Pancreas (tissue), 10 donors: ENCODE results near the gene CTSL. TPM values are rescaled to one million over a fixed set of nuclear protein-coding genes. Genes with fewer than 3 reads are reported as not detected.

Source experiments
- ATAC-seq, 4 donors: fragments of 200-7000 bp; cut with Tn5 transposase; one replicate each; pipeline versions ENCODE4 v1.8.0 to v1.9.1; 2020; ENCODE audit warnings: mild to moderate bottlenecking in 4 of 4, moderate library complexity in 4 of 4
- DNase-seq, 6 donors: peaks; one replicate each; pipeline ENCODE4 v3.0.0-alpha.2; 2020
- FAIRE-seq: peaks from 2 replicates; lab custom pipeline; 2012; peaks lifted over from hg19 to GRCh38; lab: Jason Lieb, UNC
- H3K27ac ChIP-seq, 4 donors: fragments of 200-600 bp; sonication (generic); 1 replicate in 3 of 4; 2 replicates in 1 of 4; pipeline versions ENCODE4 v1.5.0 to v1.8.0; 2020
- H3K27me3 ChIP-seq, 4 donors: fragments of 200-600 bp; one replicate each; pipeline ENCODE4 v1.8.0; 2021
- H3K36me3 ChIP-seq, 3 donors: fragments of 200-600 bp; sonication (generic) in 1 of 3; one replicate each; pipeline versions ENCODE4 v1.5.0 to v1.8.0; 2020 to 2021
- H3K4me1 ChIP-seq, 3 donors: fragments of 200-600 bp; one replicate each; pipeline ENCODE4 v1.8.0; 2021
- H3K4me3 ChIP-seq, 4 donors: fragments of 200-600 bp; sonication (generic) in 2 of 4; one replicate each; pipeline versions ENCODE4 v1.5.0 to v1.8.0; 2020 to 2021
- H3K9me3 ChIP-seq, 4 donors: fragments of 200-600 bp; one replicate each; pipeline ENCODE4 v1.8.0; 2021
- WGBS, 2 donors: extraction: QIAGEN DNeasy Blood & Tissue Kit; methylation state at CpG; one replicate each; pipeline ENCODE4 v1.1.7; 2013; 5-methylcytosine and 5-hydroxymethylcytosine counted together
- intact Hi-C, 3 donors: fragments of 100-400 bp; cut with DNase I; formaldehyde crosslinking; loops; one replicate each; pipeline versions ENCODE4 v1.11.1 to v1.14.2; 2022
- polyA plus RNA-seq, 2 donors: library from polyadenylated mRNA; stranded (reverse); fragments of 200-250 nt; gene quantifications; one replicate each; pipeline ENCODE4 v1.2.3, GENCODE V29; 2013
- total RNA-seq, 6 donors: library from RNA; stranded (reverse); fragmentation: NEBNext Ultra II Directional in 4 of 6; extraction: Animal tissue kit (Norgen Biotek cat#: 25700) in 4 of 6; gene quantifications; one replicate each; pipeline versions ENCODE4 v1.2.1 to v1.2.4, GENCODE V29; 2021 to 2023
- TF ChIP-seq, protein P1 (sequence below), 4 donors: fragments of 200-600 bp; sonication (generic) in 3 of 4; IDR thresholded peaks; one replicate each; pipeline versions ENCODE4 v1.5.0 to v1.8.0; 2021; ENCODE audit warnings: antibody characterized with exemption in 4 of 4
- donor health status: healthy with polysubstance abuse.
- donor health status: DM: no; HTN: no; CAD: no; lungs with moderate emphysema.
- donor health status: DM: no; HTN: no; CAD: no.
- donor health status: control.
- donor health status: control.
- donor health status: Bipolar disorder and iron deficiency.
- donor health status: DM: yes; HTN: yes; CAD: no.
- donor health status: DM: no; HTN: no; CAD: no.
- donor health status: DM: no; HTN: no; CAD: no.
- donor health status: DM: yes; HTN: yes; CAD: no.

Gene CTSL
- total and polyA plus RNA-seq, 8 donors: 33.8 to 67.7 (median 42.6) TPM

DNA sequence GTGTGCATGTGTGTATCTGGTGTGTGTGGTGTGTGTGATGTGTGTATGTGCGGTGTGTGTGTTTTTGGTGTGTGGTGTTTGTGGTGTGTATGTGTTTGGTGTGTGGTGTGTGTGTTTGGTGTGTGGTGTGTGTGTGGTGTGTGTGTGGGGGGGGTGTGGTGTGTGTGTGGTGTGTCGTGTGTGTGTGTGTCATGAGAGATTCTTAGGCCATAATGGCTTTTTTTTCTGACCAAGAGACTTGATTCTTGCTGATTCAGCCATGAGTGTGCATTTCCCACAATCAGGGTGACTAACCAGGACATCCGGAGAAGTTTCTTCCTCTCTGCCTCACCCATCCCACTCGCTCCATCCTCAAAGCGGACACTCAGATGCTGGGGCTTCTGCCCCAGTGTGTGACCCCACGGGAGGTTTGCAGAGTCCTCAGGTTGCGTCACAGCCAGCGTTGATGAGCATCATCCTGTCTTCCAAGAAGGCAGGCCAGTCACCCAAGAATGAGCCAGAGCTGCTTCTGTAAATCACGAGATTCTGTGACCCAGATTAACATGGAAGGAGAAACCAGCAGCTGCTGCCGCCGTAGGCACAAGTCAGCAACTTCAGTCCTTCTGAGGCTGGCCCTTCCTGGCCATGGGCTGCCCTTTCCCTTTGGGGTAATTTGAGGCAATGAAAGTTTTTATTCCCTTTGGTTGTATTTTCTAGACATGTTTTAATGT, 12.5 kb upstream of the CTSL start:
- WGBS, 2 donors: 64 to 67% methylated on average over 11 of the region's 11 CpGs
- Histone ChIP-seq H3K9me3 (no peaks in the 10 kb centered on the region), H3K4me3 (no peak overlapping the region), H3K27me3 (no peaks in the 10 kb centered on the region), H3K36me3 (peaks cover 0 to under 1% (median 0%) of the 10 kb centered on the region in 3 donors), H3K27ac (peak overlapping the region; percentile 10 to 56 (median 24)), H3K4me1 (peaks cover 4 to 18% (median 17%) of the 10 kb centered on the region in 3 donors)
- peak; percentile 41 to 85 (median 62) for ATAC-seq
- DNase-seq: peak in 4 of 6 donors; percentile 24 to 64 (median 52)
- TF ChIP-seq, protein P1, sequence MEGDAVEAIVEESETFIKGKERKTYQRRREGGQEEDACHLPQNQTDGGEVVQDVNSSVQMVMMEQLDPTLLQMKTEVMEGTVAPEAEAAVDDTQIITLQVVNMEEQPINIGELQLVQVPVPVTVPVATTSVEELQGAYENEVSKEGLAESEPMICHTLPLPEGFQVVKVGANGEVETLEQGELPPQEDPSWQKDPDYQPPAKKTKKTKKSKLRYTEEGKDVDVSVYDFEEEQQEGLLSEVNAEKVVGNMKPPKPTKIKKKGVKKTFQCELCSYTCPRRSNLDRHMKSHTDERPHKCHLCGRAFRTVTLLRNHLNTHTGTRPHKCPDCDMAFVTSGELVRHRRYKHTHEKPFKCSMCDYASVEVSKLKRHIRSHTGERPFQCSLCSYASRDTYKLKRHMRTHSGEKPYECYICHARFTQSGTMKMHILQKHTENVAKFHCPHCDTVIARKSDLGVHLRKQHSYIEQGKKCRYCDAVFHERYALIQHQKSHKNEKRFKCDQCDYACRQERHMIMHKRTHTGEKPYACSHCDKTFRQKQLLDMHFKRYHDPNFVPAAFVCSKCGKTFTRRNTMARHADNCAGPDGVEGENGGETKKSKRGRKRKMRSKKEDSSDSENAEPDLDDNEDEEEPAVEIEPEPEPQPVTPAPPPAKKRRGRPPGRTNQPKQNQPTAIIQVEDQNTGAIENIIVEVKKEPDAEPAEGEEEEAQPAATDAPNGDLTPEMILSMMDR (IDR thresholded peaks at IDR 0.05): no peak
- intact Hi-C loops: no loop called here
- no peak for FAIRE-seq

GRCh38 chr9:87713988-87714330, 12.0 kb upstream of the CTSL start:
- 69 to 80% methylated on average over 5 of the region's 5 CpGs for WGBS, 2 donors
- TF ChIP-seq, protein P1 (IDR thresholded peaks at IDR 0.05): no peak
- DNase-seq (no peak), FAIRE-seq (no peak), ATAC-seq (no peak)
- Histone ChIP-seq H3K36me3 (no peaks in the 10 kb centered on the region), H3K27me3 (no peaks in the 10 kb centered on the region), H3K9me3 (no peaks in the 10 kb centered on the region), H3K27ac (peak overlapping the region; percentile 10 to 62 (median 24)), H3K4me3 (no peak overlapping the region), H3K4me1 (peaks cover 4 to 18% (median 17%) of the 10 kb centered on the region in 3 donors)
- intact Hi-C loops: no loop called here

DNA sequence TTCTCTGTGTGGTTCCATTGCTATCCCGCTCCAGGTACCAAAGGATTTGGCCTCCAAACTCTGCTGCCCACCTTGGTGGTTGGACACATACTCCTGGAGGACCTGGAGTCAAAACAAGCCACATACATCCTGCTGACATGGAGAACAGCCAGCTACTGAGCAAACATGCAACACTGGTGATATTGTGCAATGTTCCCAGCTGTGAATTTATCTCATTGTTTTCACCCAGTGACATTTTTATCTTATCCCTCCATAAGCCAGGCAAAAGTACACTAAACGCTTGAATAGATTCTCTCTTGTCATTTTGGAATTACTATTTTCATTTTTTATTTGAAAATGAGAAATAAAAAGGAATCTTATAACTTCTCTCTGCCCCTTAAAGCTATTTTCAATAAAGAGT, 11.1 kb upstream of the CTSL start:
- WGBS, 2 donors: 20 to 21% methylated on average over 2 of the region's 2 CpGs
- DNase-seq: peak in 4 of 6 donors; percentile 54 to 79 (median 74)
- H3K27ac ChIP-seq: peak overlapping the region in 3 of 4 donors; percentile 7 to 62 (median 28)
- ATAC-seq: peak; percentile 84 to 91 (median 89)
- peaks cover 4 to 18% (median 17%) of the 10 kb centered on the region in 3 donors for H3K4me1 ChIP-seq
- H3K27me3 ChIP-seq: no peaks in the 10 kb centered on the region
- intact Hi-C loops: no loop called here
- TF ChIP-seq, protein P1 (IDR thresholded peaks at IDR 0.05): no peak
- no peak for FAIRE-seq
- no peak overlapping the region for H3K4me3 ChIP-seq
- no peaks in the 10 kb centered on the region for H3K9me3 ChIP-seq
- H3K36me3 ChIP-seq: no peaks in the 10 kb centered on the region

- Histone ChIP-seq H3K27me3 (no peaks in the 10 kb centered on the region), H3K4me3 (no peak overlapping the region), H3K4me1 (peaks cover 4 to 18% (median 17%) of the 10 kb centered on the region in 3 donors), H3K27ac (no peak overlapping the region), H3K36me3 (no peaks in the 10 kb centered on the region), H3K9me3 (no peaks in the 10 kb centered on the region)
- intact Hi-C loops: no loop called here
- WGBS, 2 donors: 85 to 91% methylated on average over 2 of the region's 2 CpGs
- no peak for DNase-seq
- no peak for ATAC-seq
- TF ChIP-seq, protein P1 (IDR thresholded peaks at IDR 0.05): no peak
- FAIRE-seq: no peak
Observed at GRCh38 chr9:87716141-87716540, 9.8 kb upstream of the CTSL start.

- Histone ChIP-seq H3K9me3 (no peaks in the 10 kb centered on the region), H3K4me1 (peaks cover 4 to 18% (median 17%) of the 10 kb centered on the region in 3 donors), H3K27me3 (no peaks in the 10 kb centered on the region), H3K27ac (no peak overlapping the region), H3K36me3 (no peaks in the 10 kb centered on the region), H3K4me3 (no peak overlapping the region)
- intact Hi-C loops: no loop called here
- FAIRE-seq (no peak), ATAC-seq (no peak), DNase-seq (no peak)
- TF ChIP-seq, protein P1 (IDR thresholded peaks at IDR 0.05): no peak
- WGBS, 2 donors: 59 to 60% methylated on average over 1 of the region's 1 CpG
Observed at GRCh38 chr9:87717456-87717855, 8.5 kb upstream of the CTSL start.
